ENCODE results near the gene TXNRD2.

DNA sequence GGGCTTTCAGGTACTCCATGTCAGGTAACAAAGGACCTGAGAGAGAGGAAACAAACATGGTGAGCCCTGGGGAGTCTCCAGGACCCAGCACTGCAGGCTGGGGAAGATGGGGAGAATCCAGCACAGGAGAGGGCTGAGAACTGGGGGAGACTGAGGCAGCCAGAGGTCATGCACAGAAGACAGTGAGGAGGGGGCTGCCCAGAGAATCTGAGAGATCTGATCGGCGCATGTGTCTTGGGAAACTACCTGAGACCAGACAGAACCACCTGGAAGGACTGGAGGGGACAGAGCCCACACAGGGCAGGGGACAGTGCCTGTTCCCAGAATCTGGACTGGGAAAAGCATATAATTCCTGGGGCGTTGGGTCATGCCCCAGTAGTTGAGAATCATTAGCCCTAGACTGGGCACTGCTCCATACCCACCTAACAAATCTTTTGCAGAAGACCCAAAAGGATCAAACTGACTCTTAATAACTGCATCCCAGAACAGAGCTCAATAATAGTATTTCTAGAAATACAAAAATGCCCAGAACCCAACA lies 20.0 kb downstream of the TXNRD2 start:
- TF ChIP-seq, protein P1, sequence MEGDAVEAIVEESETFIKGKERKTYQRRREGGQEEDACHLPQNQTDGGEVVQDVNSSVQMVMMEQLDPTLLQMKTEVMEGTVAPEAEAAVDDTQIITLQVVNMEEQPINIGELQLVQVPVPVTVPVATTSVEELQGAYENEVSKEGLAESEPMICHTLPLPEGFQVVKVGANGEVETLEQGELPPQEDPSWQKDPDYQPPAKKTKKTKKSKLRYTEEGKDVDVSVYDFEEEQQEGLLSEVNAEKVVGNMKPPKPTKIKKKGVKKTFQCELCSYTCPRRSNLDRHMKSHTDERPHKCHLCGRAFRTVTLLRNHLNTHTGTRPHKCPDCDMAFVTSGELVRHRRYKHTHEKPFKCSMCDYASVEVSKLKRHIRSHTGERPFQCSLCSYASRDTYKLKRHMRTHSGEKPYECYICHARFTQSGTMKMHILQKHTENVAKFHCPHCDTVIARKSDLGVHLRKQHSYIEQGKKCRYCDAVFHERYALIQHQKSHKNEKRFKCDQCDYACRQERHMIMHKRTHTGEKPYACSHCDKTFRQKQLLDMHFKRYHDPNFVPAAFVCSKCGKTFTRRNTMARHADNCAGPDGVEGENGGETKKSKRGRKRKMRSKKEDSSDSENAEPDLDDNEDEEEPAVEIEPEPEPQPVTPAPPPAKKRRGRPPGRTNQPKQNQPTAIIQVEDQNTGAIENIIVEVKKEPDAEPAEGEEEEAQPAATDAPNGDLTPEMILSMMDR (conservative IDR thresholded peaks at IDR 0.05; ENCODE audit: low read depth, low read length), result no peak
- no peak for TF ChIP-seq EZH2 (IDR thresholded peaks at IDR 0.05; ENCODE audit: low read length, unreplicated experiment)

Data from PC-3 (cell line).